ENCODE data around the gene SLC30A1.

The SLC30A1 gene

GRCh38 chr1:211527888-211528287 lies 51.1 kb downstream of the SLC30A1 start:
- H3K4me3 ChIP-seq (ENCODE audit: low read depth, low read length) = no peak overlapping the region
- no peak overlapping the region for H2AK5ac ChIP-seq (ENCODE audit: low read length)
- H2BK5ac ChIP-seq (ENCODE audit: low read depth, low read length, poor library complexity) = no peak overlapping the region
- H3K79me1 ChIP-seq (ENCODE audit: low read length) = no peaks in the 10 kb centered on the region
- no peak for DNase-seq
- no peak overlapping the region for H2BK12ac ChIP-seq (ENCODE audit: low read length)
- peaks cover 2% of the 10 kb centered on the region for H3K9me3 ChIP-seq (ENCODE audit: insufficient read depth, low read depth, low read length)
- H2BK120ac ChIP-seq (ENCODE audit: insufficient read depth, low read length, poor library complexity) = no peak overlapping the region
- no peaks in the 10 kb centered on the region for H3K79me2 ChIP-seq (ENCODE audit: control insufficient read depth, insufficient read depth, low read length, poor library complexity)
- H3K27ac ChIP-seq (ENCODE audit: low read depth, low read length) = no peak overlapping the region
- H4K91ac ChIP-seq (ENCODE audit: low read depth, low read length) = no peak overlapping the region
- no peak overlapping the region for H4K8ac ChIP-seq (ENCODE audit: low read depth, low read length)
- no peaks in the 10 kb centered on the region for H3K27me3 ChIP-seq (ENCODE audit: insufficient read depth, low read length)
- H3K36me3 ChIP-seq (ENCODE audit: control insufficient read depth in 1 of 2, insufficient read depth in 2 of 2, low read length in 2 of 2) = no peaks in the 10 kb centered on the region
- H2AFZ ChIP-seq (ENCODE audit: insufficient read depth, low read length, poor library complexity) = no peak overlapping the region
- H3K23ac ChIP-seq (ENCODE audit: low read length) = no peak overlapping the region
- peaks cover 4% of the 10 kb centered on the region in 2 experiments for H3K4me1 ChIP-seq (ENCODE audit: control insufficient read depth in 1 of 2, insufficient read depth in 2 of 2, low read length in 2 of 2)
- H3K4ac ChIP-seq (ENCODE audit: low read depth, low read length) = no peak overlapping the region
- H3K4me2 ChIP-seq (ENCODE audit: low read length) = no peak overlapping the region
- no CpG with 5 or more reads among the region's 5 CpGs for WGBS (ENCODE audit: extremely low coverage, insufficient coverage, insufficient read length)
- no peak overlapping the region for H3K9ac ChIP-seq (ENCODE audit: low read length)
- H4K12ac ChIP-seq (ENCODE audit: low read depth, low read length) = no peak overlapping the region
- H3K14ac ChIP-seq (ENCODE audit: low read length) = no peak overlapping the region
- H3K18ac ChIP-seq (ENCODE audit: low read length) = no peak overlapping the region

- Histone ChIP-seq H4K91ac (ENCODE audit: low read depth, low read length) (no peak overlapping the region), H3K14ac (ENCODE audit: low read length) (no peak overlapping the region), H3K23ac (ENCODE audit: low read length) (no peak overlapping the region), H2BK5ac (ENCODE audit: low read depth, low read length, poor library complexity) (no peak overlapping the region), H3K9me3 (ENCODE audit: insufficient read depth, low read depth, low read length) (peaks cover 2% of the 10 kb centered on the region), H3K4me3 (ENCODE audit: low read depth, low read length) (no peak overlapping the region), H3K4me1 (ENCODE audit: control insufficient read depth in 1 of 2, insufficient read depth in 2 of 2, low read length in 2 of 2) (peaks cover 4% of the 10 kb centered on the region in 2 experiments), H2AK5ac (ENCODE audit: low read length) (no peak overlapping the region), H2BK120ac (ENCODE audit: insufficient read depth, low read length, poor library complexity) (no peak overlapping the region), H3K79me2 (ENCODE audit: control insufficient read depth, insufficient read depth, low read length, poor library complexity) (no peaks in the 10 kb centered on the region), H3K4ac (ENCODE audit: low read depth, low read length) (no peak overlapping the region), H4K8ac (ENCODE audit: low read depth, low read length) (no peak overlapping the region), H3K27me3 (ENCODE audit: insufficient read depth, low read length) (no peaks in the 10 kb centered on the region), H2AFZ (ENCODE audit: insufficient read depth, low read length, poor library complexity) (no peak overlapping the region), H3K9ac (ENCODE audit: low read length) (no peak overlapping the region), H2BK12ac (ENCODE audit: low read length) (no peak overlapping the region), H3K18ac (ENCODE audit: low read length) (no peak overlapping the region), H3K79me1 (ENCODE audit: low read length) (no peaks in the 10 kb centered on the region), H4K12ac (ENCODE audit: low read depth, low read length) (no peak overlapping the region), H3K36me3 (ENCODE audit: control insufficient read depth in 1 of 2, insufficient read depth in 2 of 2, low read length in 2 of 2) (no peaks in the 10 kb centered on the region), H3K27ac (ENCODE audit: low read depth, low read length) (no peak overlapping the region), H3K4me2 (ENCODE audit: low read length) (no peak overlapping the region)
- DNase-seq = no peak
- WGBS (ENCODE audit: extremely low coverage, insufficient coverage, insufficient read length) = no CpG with 5 or more reads among the region's 3 CpGs
These were observed 52.0 kb downstream of the SLC30A1 start for GRCh38 chr1:211527006-211527405.

- Histone ChIP-seq H2BK5ac (ENCODE audit: low read depth, low read length, poor library complexity) (no peak overlapping the region), H3K4ac (ENCODE audit: low read depth, low read length) (no peak overlapping the region), H3K4me2 (ENCODE audit: low read length) (no peak overlapping the region), H3K18ac (ENCODE audit: low read length) (no peak overlapping the region), H3K4me1 (ENCODE audit: control insufficient read depth in 1 of 2, insufficient read depth in 2 of 2, low read length in 2 of 2) (peaks cover 4% of the 10 kb centered on the region in 2 experiments), H3K9me3 (ENCODE audit: insufficient read depth, low read depth, low read length) (peaks cover 2% of the 10 kb centered on the region), H4K8ac (ENCODE audit: low read depth, low read length) (no peak overlapping the region), H2BK120ac (ENCODE audit: insufficient read depth, low read length, poor library complexity) (no peak overlapping the region), H2AK5ac (ENCODE audit: low read length) (no peak overlapping the region), H2AFZ (ENCODE audit: insufficient read depth, low read length, poor library complexity) (no peak overlapping the region), H3K79me1 (ENCODE audit: low read length) (no peaks in the 10 kb centered on the region), H3K27ac (ENCODE audit: low read depth, low read length) (no peak overlapping the region), H4K12ac (ENCODE audit: low read depth, low read length) (no peak overlapping the region), H3K4me3 (ENCODE audit: low read depth, low read length) (no peak overlapping the region), H3K36me3 (ENCODE audit: control insufficient read depth in 1 of 2, insufficient read depth in 2 of 2, low read length in 2 of 2) (no peaks in the 10 kb centered on the region), H3K9ac (ENCODE audit: low read length) (no peak overlapping the region), H3K23ac (ENCODE audit: low read length) (no peak overlapping the region), H4K91ac (ENCODE audit: low read depth, low read length) (no peak overlapping the region), H3K27me3 (ENCODE audit: insufficient read depth, low read length) (no peaks in the 10 kb centered on the region), H2BK12ac (ENCODE audit: low read length) (no peak overlapping the region), H3K79me2 (ENCODE audit: control insufficient read depth, insufficient read depth, low read length, poor library complexity) (no peaks in the 10 kb centered on the region), H3K14ac (ENCODE audit: low read length) (no peak overlapping the region)
- no CpG with 5 or more reads among the region's 1 CpG for WGBS (ENCODE audit: extremely low coverage, insufficient coverage, insufficient read length)
- no peak for DNase-seq
These were observed 52.9 kb downstream of the SLC30A1 start for GRCh38 chr1:211526101-211526500.

GRCh38 chr1:211525101-211525676 lies 53.8 kb downstream of the SLC30A1 start:
- no CpG with 5 or more reads among the region's 9 CpGs for WGBS (ENCODE audit: extremely low coverage, insufficient coverage, insufficient read length)
- Histone ChIP-seq H3K9me3 (ENCODE audit: insufficient read depth, low read depth, low read length) (peaks cover 2% of the 10 kb centered on the region), H3K36me3 (ENCODE audit: control insufficient read depth in 1 of 2, insufficient read depth in 2 of 2, low read length in 2 of 2) (no peaks in the 10 kb centered on the region), H3K79me2 (ENCODE audit: control insufficient read depth, insufficient read depth, low read length, poor library complexity) (no peaks in the 10 kb centered on the region), H4K8ac (ENCODE audit: low read depth, low read length) (no peak overlapping the region), H3K4me1 (ENCODE audit: control insufficient read depth in 1 of 2, insufficient read depth in 2 of 2, low read length in 2 of 2) (peaks cover 4% of the 10 kb centered on the region in 2 experiments), H3K14ac (ENCODE audit: low read length) (no peak overlapping the region), H3K9ac (ENCODE audit: low read length) (no peak overlapping the region), H4K91ac (ENCODE audit: low read depth, low read length) (no peak overlapping the region), H3K27me3 (ENCODE audit: insufficient read depth, low read length) (no peaks in the 10 kb centered on the region), H3K18ac (ENCODE audit: low read length) (no peak overlapping the region), H2BK120ac (ENCODE audit: insufficient read depth, low read length, poor library complexity) (no peak overlapping the region), H3K27ac (ENCODE audit: low read depth, low read length) (no peak overlapping the region), H3K4me3 (ENCODE audit: low read depth, low read length) (no peak overlapping the region), H3K23ac (ENCODE audit: low read length) (no peak overlapping the region), H2AK5ac (ENCODE audit: low read length) (no peak overlapping the region), H3K4me2 (ENCODE audit: low read length) (no peak overlapping the region), H4K12ac (ENCODE audit: low read depth, low read length) (no peak overlapping the region), H3K79me1 (ENCODE audit: low read length) (no peaks in the 10 kb centered on the region), H2AFZ (ENCODE audit: insufficient read depth, low read length, poor library complexity) (no peak overlapping the region), H2BK5ac (ENCODE audit: low read depth, low read length, poor library complexity) (no peak overlapping the region), H2BK12ac (ENCODE audit: low read length) (no peak overlapping the region), H3K4ac (ENCODE audit: low read depth, low read length) (no peak overlapping the region)
- DNase-seq = no peak
